HG03565 (cell line): ENCODE results near the gene OXLD1.

Experiments
- ATAC-seq: cut with Tn5 transposase; IDR thresholded peaks from one replicate; pipeline ENCODE4 v1.9.1; 2021; ENCODE audit warnings: mild to moderate bottlenecking, moderate library complexity; ENCODE audit not compliant: unreplicated experiment

Gene OXLD1

DNA sequence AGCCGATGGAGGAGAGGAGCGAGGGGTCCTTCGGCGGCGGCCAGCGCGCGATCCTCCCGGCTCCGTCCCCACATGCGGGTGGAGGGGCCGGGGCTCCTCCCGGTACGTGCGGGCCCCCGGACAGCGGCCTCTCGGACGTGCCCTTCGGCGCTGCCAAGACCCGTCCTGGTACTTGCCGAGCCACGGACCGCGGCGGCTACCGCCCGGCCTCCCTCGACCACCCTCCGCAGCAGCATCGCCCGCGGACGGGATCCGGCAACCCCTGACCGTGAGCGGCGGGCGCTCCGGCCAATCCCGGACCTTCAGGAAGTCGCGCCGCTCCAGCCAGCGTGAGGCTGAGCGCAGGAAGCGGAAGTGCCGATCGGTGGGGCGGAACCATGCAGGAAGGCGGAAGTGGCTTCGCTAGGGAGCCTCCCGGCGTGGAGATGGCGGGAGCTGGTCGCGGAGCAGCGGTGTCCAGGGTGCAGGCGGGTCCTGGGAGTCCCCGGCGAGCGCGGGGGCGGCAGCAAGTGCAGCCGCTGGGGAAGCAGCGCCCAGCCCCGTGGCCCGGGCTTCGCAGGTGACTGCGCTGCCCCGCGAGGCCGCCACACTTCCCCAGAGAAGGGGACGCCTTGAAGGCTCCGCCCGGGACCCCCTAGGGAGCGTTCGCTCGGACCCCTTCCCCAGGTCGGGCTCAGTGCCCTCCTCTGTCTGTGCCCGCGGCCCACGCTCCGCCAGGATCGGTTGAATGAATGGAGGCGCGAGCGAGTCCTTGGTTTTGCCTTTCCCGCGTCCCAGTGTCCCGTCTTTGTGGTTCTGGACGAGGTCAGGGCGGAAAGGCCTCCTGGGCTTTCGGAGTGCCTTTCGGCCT, at the start of gene OXLD1, which contains the start of gene CCDC137:
TSS of gene OXLD1 (minus strand) at position 264 of the 850 bp plus-strand sequence. CDS start at position 236, 28 bp downstream.
TSS of gene CCDC137 (plus strand) at position 396 of the 850 bp plus-strand sequence. CDS start at position 426, 30 bp downstream.
- peak; percentile 90 for ATAC-seq

DNA sequence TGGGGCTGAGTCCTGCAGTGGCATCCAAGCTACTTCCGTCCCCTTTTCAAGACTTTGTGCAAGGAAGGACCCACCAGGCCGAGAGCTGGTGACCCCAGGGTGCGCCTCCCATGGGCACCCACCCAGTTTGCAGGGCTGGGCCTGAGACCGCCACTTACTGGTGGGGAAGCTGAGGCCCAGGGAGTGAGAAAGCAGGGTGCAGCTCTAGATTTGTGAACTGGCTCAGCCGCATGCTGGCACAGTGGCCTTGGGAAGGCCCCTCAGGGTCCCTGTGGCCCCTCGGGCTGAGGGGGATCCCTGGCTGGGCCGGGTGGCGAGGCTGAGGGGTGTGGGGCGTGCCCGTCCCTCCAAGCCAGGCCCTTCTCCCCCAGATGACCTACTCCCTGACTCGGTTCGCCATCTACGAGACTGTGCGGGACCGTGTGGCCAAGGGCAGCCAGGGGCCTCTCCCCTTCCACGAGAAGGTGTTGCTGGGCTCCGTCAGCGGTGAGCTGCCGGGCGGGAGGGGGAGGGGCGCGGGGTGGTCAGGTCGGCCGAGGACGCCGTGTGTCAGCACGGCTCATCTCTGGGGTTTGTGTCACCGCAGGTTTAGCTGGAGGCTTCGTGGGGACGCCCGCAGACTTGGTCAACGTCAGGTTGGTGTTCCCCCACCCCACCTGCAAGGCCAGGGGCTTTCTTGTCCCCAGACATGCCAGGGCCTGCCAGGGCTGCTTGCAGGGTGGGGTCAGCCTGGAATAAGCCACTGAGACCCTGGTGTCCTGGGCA, 48.9 kb upstream of the OXLD1 start:
- no peak for ATAC-seq

DNA sequence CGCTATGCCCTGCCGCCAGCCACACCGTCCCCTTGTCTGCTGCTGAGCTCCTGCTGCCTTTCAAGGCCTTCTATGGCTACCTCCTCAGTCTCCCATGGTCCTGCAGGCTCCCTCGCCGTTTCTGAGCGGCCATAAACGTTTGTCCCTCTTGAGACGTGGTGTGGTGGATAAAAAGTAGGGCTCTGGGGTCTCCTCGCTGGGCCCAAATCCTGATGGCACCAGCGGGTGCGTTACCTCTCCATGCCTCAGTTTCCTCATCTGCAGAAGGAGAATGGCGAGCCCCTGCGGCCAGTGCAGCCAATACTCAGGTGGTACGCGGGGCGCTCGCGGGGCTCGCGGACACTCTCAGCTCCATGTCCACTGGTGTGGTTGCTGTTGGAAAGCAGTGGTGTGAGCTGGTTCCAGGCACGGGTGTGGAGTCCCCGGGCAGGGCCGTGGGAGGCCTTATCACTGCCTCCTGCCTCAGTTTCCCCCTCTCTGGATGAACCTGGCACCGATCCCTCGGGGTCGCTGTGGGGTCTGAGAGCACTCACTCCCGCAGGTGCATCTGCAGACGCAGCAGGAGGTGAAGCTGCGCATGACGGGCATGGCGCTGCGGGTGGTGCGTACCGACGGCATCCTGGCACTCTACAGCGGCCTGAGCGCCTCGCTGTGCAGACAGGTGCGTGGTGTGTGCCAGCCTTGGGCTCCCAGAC, 48.2 kb upstream of the OXLD1 start:
- ATAC-seq, result no peak

- ATAC-seq, result no peak
These were observed 47.4 kb upstream of the OXLD1 start for GRCh38 chr17:81713556-81714411.

DNA sequence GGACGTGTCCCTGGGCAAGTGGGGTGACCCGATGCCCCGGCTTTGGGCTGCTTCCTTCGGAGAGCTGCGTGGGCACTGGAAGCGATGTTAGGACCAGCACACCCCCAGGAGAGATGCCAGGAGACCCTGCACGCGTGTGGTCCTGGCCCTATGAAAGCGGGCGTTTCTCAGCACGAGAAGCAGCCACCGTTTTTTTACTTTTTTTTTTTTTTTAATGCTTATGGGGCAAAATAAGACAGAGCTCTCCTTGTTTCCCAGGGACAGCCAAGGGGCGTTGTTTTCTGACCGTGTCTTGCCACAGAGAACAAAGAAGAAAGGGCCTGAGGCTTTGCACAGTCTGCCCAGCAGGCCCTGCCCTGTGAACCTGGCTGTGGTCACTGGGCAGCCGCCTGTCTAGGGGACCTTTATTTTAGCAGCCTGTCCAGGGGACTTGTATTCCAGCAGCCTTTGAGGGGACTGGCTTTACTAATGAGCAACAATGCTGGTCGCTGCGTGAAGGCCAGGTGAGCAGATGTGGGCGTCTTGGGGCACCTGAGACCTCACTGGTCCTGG, 46.7 kb upstream of the OXLD1 start:
- no peak for ATAC-seq

- peak; percentile 4 for ATAC-seq
These were observed 46.1 kb upstream of the OXLD1 start for GRCh38 chr17:81712468-81713003.

- ATAC-seq, result peak; percentile 45
These were observed 45.5 kb upstream of the OXLD1 start, which contains the start of gene SLC25A10 for GRCh38 chr17:81711814-81712467. Gene SLC25A10, plus strand, starts transcription at chr17:81712284. Its CDS starts 143 bp downstream, at chr17:81712427.

DNA sequence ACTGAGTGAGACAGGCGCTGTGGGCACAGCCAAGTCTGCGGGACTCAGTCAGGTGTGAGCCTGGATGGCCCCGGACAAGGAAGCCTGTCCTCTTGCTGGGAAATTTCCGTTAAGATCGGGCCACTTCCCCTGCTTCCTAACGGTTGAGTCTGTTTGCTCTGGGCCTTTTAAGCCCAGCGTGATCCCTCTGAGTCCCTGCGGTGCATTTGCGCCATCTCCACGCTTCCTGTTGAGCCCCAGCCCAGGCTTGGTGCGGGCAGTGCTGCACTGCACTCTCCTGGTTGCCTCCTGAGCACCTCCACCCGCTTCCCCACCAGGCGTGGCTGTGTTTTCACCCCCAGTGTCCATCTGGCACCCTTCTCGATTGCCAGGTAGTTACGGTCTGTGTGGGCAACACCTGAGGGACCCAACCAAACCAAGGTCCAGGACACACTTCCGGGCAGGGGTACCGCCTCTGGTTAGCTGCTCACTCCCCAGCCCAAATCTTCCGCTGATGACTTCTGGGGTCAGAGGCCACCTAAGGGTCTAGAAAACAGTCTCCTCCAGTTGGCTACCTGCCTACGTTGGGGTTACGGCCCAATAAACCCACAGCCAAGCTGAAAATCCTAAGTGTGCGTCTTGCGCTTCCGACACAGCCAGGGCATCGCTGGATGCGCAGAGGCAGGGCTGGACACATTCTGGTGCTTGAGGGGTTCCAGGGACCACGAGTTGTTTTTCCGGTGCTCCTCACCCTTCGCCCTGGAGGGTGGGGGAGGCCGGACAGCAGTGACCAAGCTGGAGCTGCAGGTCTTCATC, 44.3 kb upstream of the OXLD1 start:
- ATAC-seq, result no peak

- no peak for ATAC-seq
These were observed 42.4 kb upstream of the OXLD1 start for GRCh38 chr17:81708739-81709185.

GRCh38 chr17:81707725-81708646, 41.6 kb upstream of the OXLD1 start:
- no peak for ATAC-seq

DNA sequence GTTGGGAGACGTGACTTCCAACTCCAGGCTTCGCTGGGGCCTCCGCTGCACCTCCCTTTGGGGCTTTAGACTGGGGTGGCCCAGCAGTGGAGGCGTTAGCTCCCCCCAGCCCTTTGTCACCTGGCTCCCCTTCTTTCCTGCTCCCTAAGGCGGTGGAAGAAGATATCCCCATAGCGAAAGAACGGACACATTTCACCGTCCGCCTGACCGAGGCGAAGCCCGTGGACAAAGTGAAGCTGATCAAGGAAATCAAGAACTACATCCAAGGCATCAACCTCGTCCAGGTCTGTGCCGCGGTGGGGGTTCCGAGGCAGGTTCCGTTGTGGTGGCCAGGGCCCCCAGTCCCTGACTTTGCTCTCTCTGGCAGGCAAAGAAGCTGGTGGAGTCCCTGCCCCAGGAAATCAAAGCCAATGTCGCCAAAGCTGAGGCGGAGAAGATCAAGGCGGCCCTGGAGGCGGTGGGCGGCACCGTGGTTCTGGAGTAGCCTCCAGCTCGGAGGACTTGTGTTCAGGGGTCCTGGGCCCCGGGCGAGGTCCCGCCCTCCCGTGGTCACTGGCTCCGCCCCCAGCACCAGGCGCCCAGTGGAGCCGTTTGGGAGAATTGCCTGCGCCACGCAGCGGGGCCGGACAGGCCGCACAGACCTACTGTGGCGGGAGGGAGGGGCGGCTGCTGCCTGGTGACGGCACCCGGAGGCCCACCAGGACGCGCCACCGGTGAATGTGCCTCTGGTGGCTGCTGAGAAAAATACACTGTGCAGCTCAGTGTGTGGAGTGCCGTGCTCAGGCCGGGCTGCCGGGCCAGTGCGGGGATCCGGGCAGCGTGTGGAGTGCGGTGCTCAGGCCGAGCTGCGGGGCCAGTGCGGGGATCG, 40.6 kb upstream of the OXLD1 start:
- no peak for ATAC-seq

DNA sequence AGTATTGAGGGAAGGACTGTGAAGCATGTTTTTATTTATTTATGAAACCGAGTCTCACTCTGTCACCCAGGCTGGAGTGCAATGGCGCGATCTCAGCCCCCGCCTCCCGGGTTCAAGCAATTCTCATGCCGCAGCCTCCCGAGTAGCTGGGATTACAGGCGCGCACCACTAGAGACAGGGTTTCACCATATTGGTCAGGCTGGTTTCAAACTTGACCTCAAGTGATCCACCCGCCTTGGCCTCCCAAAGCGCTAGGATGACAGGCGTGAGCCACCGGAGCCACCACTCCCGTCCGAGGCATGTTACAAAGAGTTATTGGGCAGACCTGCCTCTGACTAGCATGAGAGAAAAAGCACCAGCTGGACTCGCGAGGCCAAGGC, 39.8 kb upstream of the OXLD1 start:
- ATAC-seq, result no peak

DNA sequence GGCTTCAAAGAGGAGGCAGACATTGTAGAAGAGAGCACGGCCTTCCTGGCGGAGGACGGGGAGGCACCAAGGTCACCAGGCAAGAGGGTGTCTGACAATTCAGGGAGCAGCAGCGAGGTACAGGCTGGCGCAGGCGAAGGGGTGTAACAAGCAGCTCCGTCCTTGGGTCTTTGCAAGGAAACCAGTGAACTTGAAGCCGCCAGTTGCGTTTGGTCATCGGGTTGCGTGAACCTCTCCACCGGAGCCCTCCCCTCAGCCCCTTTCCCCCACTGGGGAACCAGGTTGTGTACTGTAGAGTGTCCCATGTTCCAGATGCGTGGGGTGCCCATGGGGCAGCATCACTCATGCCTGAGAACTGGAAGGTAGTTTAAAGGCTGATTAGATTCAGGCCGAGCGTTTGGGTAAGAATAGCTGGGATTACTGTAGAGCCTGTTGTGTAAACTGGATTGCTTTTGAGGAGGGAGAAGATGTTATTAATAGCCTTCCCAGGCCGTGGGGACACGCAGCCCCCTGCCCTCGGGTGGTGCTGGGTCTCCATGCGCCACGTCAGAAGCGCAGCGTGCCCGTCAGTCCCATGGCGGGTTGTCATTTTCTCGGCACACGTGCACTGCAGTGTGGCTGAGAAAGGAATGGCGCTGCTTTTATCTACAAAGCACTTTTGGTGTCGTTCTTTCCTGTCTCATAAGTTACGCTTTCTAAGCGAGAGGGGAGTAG, 39.3 kb upstream of the OXLD1 start:
- no peak for ATAC-seq

- ATAC-seq, result no peak
These were observed 37.6 kb upstream of the OXLD1 start for GRCh38 chr17:81703747-81704654.
